Brain pericyte (primary cell): ENCODE measurements around the gene GIT1.
"Not testable (repeated sequence)": the region's sequence is repeated elsewhere in the genome, so short reads cannot be mapped to it uniquely, and the experiment has no call there.

Experiments used
- DNase-seq: peaks from one replicate; pipeline ENCODE4 v3.0.0-alpha.2; 2012; ENCODE audit warnings: low read depth, low spot score

The GIT1 gene

GRCh38 chr17:29568331-29569244 is 20.9 kb downstream of the GIT1 start, which contains the start of gene TP53I13:
TSS of gene TP53I13 (plus strand) at chr17:29568701. CDS start at chr17:29568759, 58 bp downstream.
- no peak for DNase-seq

- DNase-seq, result no peak
These were observed 21.7 kb downstream of the GIT1 start for GRCh38 chr17:29567554-29568330.

DNA sequence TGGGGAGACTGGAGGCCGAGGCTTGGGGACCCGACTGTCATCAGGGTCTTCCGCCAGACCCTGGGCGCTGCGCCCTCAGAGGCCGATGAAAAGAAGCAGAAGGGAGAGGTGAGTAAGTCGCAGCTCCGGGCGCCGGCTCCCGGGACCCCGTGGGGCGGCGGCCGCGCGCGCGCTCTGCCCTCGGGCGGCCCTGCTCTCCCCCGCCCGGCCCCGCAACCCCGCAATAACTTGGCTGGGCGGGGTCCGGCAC is 22.2 kb downstream of the GIT1 start:
- no peak for DNase-seq

DNA sequence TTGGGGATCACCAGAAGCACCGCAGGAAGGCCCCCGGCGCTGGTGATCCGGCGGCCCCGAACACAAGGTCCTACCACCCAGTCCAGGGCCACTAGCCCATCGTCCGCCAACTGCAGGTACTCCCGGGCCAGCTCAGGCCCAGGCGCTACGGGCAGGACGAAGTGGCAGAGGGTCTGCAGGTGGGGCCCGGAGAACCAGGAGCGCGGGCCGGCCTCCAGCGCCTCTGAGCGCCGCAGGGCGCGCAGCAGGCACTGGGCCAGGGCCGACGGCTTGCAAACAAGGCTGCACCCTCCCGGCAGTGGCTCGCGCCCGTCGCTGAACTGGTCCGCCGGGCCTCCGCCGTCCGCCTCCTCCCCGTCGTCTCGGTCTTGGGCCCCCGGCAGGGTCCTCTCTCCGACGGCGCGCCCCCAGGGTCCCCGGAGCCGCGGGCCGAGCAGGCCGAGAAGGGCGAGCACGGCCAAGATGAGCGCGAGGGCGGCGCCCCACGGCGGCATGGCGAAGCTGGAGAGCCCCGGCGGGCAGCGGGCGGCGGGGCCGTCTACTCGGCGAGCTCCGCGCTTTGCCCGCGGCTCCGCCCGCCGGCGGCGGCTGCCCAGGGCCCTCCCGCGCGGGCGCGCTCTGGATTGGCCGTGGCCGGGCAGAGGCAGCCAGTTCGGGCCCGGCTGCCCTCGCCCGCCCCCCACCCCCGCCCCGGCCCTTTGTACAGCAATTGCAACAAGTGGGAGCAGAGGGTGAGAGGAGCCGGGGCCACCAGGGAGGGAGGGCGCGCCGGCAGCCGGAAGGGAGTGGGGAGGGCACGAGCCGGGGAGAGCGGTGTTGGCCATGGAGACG is 22.8 kb downstream of the GIT1 start, which contains the start of gene ABHD15:
Gene ABHD15 (minus strand): TSS at position 565 of the 831 bp plus-strand sequence. CDS start 71 bp downstream, at position 494.
- DNase-seq, result no peak

GRCh38 chr17:29565643-29566472 is 23.6 kb downstream of the GIT1 start:
- DNase-seq, result no peak

- no peak for DNase-seq
These were observed 25.6 kb downstream of the GIT1 start for GRCh38 chr17:29563816-29564215.

GRCh38 chr17:29562615-29563014 is 26.8 kb downstream of the GIT1 start:
- DNase-seq, result no peak

- DNase-seq, result no peak
These were observed 27.6 kb downstream of the GIT1 start for GRCh38 chr17:29561554-29562517.

GRCh38 chr17:29560316-29560715 is 29.1 kb downstream of the GIT1 start:
- no peak for DNase-seq

- DNase-seq, result no peak
These were observed 29.8 kb downstream of the GIT1 start for GRCh38 chr17:29559640-29560039.

GRCh38 chr17:29558139-29558538 is 31.3 kb downstream of the GIT1 start:
- not testable (repeated sequence) for DNase-seq

DNA sequence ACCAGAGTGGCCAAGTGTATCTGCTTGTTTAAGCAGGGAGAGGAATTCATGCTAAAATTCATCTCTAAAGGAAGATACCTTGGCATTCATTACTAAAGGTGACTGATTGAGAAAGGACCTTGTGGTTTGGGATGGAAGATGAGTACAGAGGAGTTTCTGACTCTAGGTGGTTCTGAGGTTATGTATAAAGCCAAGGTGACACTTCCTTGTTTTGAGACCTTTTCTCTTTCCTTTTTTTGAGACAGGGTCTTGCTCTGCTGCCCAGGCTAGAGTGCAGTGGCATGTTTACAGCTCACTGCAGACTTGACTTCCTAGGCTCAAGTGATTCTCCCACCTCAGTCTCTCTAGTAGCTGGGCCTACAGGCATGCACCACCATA is 31.7 kb downstream of the GIT1 start:
- no peak for DNase-seq

DNA sequence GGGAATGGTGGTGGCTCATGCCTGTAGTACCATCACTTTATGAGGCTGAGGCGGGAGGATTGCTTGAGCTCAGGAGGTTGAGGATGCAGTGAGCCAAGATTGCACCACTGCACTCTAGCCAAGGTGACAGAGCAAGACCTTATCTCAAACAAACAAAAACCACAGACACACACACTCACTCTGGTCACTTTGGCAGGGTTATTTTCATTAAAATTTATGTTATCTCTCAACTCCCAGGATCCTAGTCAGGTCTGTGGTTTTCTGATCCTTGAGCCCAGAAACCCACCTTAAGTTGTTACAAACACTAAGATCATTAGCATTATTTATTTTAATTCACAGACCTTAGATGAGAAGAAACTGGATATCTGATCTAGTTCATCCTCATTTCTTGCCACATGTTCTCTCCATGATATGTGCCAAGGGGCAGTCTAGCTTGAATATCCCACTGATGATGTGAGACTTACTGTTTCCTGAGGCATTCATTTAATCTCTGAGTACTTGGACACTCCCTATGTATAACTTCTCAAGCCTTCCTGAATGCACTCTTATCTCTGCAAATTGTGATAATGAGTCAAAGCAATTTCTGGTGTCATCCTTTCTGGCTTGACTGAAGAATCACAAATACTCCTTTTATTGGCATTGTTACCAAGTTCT is 32.2 kb downstream of the GIT1 start:
- DNase-seq, result no peak

- no peak for DNase-seq
These were observed 33.6 kb downstream of the GIT1 start for GRCh38 chr17:29555840-29556239.

DNA sequence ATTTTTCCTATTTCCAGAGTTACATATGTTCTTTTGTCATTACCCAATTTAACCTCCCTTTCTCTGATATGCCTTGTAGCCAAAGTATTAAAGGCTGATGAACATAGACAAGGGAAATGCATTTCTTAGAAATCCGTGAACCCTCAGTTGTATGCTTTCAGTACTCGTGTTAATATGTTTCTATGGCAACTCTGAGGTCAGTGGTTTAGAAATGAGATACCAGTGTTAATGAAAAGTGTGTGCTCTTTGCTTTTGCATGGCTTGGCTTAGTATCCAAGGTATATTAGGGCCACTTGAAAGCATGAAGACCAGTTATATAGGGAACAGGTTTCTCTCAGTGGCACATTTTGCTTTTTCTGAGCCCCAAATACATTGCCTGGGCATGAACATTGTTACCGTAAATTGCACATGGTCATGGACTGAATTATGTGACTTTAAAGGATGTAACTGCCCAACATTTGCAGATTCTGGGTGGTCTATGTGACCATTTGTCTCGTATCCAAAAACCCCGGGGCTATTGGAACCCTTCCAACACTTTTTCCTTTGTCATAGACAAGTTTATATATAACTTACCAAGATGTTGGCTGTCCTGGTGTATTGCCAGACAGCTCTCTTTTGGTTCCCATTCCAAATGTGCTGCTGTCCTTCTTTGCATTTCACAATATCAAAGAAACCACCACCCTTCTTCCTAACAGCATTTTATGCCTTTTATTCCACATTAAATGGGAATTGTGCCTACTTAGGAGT is 40.1 kb downstream of the GIT1 start:
- DNase-seq, result no peak

- DNase-seq, result no peak
These were observed 42.6 kb downstream of the GIT1 start for GRCh38 chr17:29546830-29547229.

DNA sequence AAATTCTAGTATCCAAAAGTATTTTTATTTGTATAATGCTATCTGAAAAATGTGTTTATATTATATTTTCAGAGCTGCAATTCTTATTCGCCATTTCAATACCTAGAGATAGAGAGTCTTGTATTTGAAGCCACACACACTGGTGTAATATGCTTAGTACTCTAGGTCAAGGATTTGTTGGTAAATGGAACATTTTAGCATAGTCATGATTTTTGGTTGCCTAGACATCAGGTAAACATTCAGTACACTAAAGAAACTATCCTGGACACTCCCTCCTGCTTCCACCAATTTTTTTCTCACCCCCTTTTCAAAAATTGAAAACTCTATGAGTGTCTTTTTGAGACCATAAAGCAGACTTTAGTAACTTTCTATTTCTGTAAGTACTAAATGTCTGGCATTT is 43.4 kb downstream of the GIT1 start:
- DNase-seq, result no peak

DNA sequence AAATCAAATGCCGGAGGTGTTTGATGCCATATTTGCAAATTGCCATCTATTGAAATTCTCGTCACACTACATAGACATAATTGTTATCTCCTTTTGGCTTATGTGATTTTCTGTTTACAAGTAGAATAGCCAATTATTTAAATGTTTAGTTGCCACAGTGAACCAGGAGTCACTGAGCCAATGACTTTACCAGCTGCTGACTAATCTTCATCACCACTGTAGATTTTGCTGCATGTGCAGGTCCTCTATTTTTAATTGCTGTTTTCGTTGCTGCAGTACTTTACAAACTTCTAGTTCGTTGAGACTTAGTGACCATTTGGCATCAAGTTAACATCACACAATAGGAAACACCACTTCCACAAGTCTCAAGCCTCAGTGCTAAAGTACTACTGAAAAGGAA is 45.4 kb downstream of the GIT1 start:
- no peak for DNase-seq

GRCh38 chr17:29533976-29534375 is 55.5 kb downstream of the GIT1 start:
- DNase-seq, result no peak
